HEK293T (cell line): Measurements from ENCODE around the gene CAMK1G.

Experiments
- BHLHE40 ChIP-seq: fragments of 450-650 bp; IDR thresholded peaks from 2 replicates; pipeline ENCODE4 v1.6.1; 2016; ENCODE audit warnings: mild to moderate bottlenecking, moderate library complexity, borderline replicate concordance
- SP1 ChIP-seq: fragments of 450-650 bp; IDR thresholded peaks from 2 replicates; pipeline ENCODE4 v1.6.1; 2017
- TARDBP ChIP-seq: fragments of 450-650 bp; IDR thresholded peaks from 2 replicates; pipeline ENCODE4 v1.6.1; 2016
- TF ChIP-seq, protein P1 (sequence below): fragments of 450-650 bp; IDR thresholded peaks from 2 replicates; pipeline ENCODE4 v1.6.1; 2016

DNA sequence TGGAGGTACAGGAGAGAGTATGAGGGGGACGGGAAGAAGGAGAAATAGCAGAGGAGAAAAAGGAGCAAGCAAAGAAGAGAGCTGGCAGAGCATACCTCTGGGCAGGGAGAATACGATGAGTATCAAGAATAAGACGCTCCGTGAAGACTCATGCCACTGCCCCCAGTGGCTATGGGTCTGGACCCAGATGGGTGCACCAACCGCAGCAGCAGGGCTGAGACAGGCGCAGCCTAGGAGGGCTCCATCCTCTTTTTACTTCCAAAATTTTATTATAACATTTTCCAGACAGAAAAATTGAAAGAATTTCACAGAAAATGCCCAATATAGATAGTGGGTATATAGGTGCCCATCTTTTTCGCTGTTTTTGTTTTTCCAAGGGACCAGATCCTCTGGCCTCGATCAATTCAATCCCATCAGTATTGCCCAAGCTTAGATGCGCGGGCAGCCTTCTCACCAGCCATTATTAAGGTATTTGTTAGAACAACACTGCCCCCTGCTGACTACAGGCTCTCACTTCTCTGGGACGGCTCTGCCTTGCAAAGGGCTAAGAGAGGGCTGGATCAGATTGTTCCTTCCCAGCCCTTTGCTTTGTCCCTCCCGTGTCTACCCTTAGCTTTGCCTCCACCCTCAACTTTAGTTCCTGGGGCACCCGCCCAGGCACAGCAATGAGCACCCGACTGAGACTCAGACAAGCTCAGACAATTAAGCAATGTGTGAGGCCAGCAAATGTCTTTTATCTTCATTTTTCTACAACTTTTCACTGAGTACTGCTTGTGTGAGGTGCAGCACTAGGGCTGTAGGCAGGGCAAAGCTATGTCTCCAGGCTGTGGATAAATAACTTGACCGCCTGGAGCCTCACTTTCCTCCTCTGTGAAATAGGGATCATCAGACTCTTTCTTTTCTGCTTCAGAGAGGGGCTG, 17.5 kb upstream of the CAMK1G start:
- TF ChIP-seq BHLHE40 = no peak
- no peak for TF ChIP-seq SP1
- TF ChIP-seq TARDBP = no peak
- TF ChIP-seq, protein P1, sequence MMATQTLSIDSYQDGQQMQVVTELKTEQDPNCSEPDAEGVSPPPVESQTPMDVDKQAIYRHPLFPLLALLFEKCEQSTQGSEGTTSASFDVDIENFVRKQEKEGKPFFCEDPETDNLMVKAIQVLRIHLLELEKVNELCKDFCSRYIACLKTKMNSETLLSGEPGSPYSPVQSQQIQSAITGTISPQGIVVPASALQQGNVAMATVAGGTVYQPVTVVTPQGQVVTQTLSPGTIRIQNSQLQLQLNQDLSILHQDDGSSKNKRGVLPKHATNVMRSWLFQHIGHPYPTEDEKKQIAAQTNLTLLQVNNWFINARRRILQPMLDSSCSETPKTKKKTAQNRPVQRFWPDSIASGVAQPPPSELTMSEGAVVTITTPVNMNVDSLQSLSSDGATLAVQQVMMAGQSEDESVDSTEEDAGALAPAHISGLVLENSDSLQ = no peak
